Nephron (organoid): ENCODE results near the gene SLC4A11.
A peak's percentile ranks its signal among the peaks of the same experiment; 100 is the strongest.

Source experiments
- H3K27ac Mint-ChIP-seq, 3 experiments: 2 replicates each; pipeline ENCODE4 v1.8.0; 2020; ENCODE audit warnings: mixed read lengths in 3 of 3, mild to moderate bottlenecking in 2 of 3, moderate library complexity in 1 of 3
- H3K27me3 Mint-ChIP-seq: 2 replicates; pipeline ENCODE4 v1.8.0; 2021; ENCODE audit warnings: low read depth, mild to moderate bottlenecking, moderate library complexity, mixed read lengths
- H3K36me3 Mint-ChIP-seq: 2 replicates; pipeline ENCODE4 v1.8.0; 2020; ENCODE audit warnings: low read depth, mixed read lengths
- H3K4me1 Mint-ChIP-seq: 2 replicates; pipeline ENCODE4 v1.8.0; 2020; ENCODE audit warnings: mixed read lengths
- H3K4me3 Mint-ChIP-seq, 3 experiments: 2 replicates each; pipeline ENCODE4 v1.8.0; 2020; ENCODE audit warnings: mild to moderate bottlenecking in 3 of 3, mixed read lengths in 3 of 3, moderate library complexity in 2 of 3
- H3K9me3 Mint-ChIP-seq: 2 replicates; pipeline ENCODE4 v1.8.0; 2020; ENCODE audit warnings: mixed read lengths
- CTCF ChIP-seq, 3 experiments: fragments of 200-600 bp; sonication (generic); IDR thresholded peaks; one replicate each; pipeline ENCODE4 v1.5.0; 2021; ENCODE audit warnings: antibody characterized with exemption in 3 of 3; ENCODE audit not compliant: unreplicated experiment in 3 of 3

SLC4A11 gene

GRCh38 chr20:3239026-3239866 is at the start of gene SLC4A11:
TSS of gene SLC4A11 (minus strand) at chr20:3239190. CDS start at chr20:3239137, 53 bp downstream.
- Mint-ChIP-seq H3K4me1 (peaks cover 7% of the 10 kb centered on the region), H3K4me3 (peak within 1 kb of the TSS; percentile 89 to 92 (median 90)), H3K9me3 (no peaks in the 10 kb centered on the region), H3K27ac (no peak within 1 kb of the TSS), H3K36me3 (no peaks in the 10 kb centered on the region), H3K27me3 (peaks cover 92% of the 10 kb centered on the region)
- TF ChIP-seq CTCF (IDR thresholded peaks at IDR 0.05; ENCODE audit: unreplicated experiment in 3 of 3), result no peak

- Mint-ChIP-seq H3K4me3 (no peak overlapping the region), H3K27ac (peak overlapping the region in 1 of 3 experiments; percentile 37), H3K36me3 (peaks cover 54% of the 10 kb centered on the region), H3K27me3 (no peaks in the 10 kb centered on the region), H3K4me1 (no peaks in the 10 kb centered on the region), H3K9me3 (no peaks in the 10 kb centered on the region)
- TF ChIP-seq CTCF (IDR thresholded peaks at IDR 0.05; ENCODE audit: unreplicated experiment in 3 of 3), result no peak
Measured at GRCh38 chr20:3283222-3283820, 44.3 kb upstream of the SLC4A11 start.

GRCh38 chr20:3282271-3283221 is 43.6 kb upstream of the SLC4A11 start:
- Mint-ChIP-seq H3K36me3 (peaks cover 59% of the 10 kb centered on the region), H3K4me3 (no peak overlapping the region), H3K4me1 (no peaks in the 10 kb centered on the region), H3K9me3 (no peaks in the 10 kb centered on the region), H3K27me3 (no peaks in the 10 kb centered on the region), H3K27ac (no peak overlapping the region)
- TF ChIP-seq CTCF (IDR thresholded peaks at IDR 0.05; ENCODE audit: unreplicated experiment in 3 of 3), result no peak

- no peaks in the 10 kb centered on the region for H3K4me1 Mint-ChIP-seq
- H3K27ac Mint-ChIP-seq, result no peak overlapping the region
- peaks cover 57% of the 10 kb centered on the region for H3K36me3 Mint-ChIP-seq
- H3K4me3 Mint-ChIP-seq, result no peak overlapping the region
- H3K9me3 Mint-ChIP-seq, result no peaks in the 10 kb centered on the region
- TF ChIP-seq CTCF (IDR thresholded peaks at IDR 0.05; ENCODE audit: unreplicated experiment in 3 of 3), result no peak
- H3K27me3 Mint-ChIP-seq, result no peaks in the 10 kb centered on the region
Measured at GRCh38 chr20:3281437-3281836, 42.4 kb upstream of the SLC4A11 start.

- Mint-ChIP-seq H3K9me3 (no peaks in the 10 kb centered on the region), H3K27ac (no peak overlapping the region), H3K36me3 (peaks cover 57% of the 10 kb centered on the region), H3K4me3 (no peak overlapping the region), H3K4me1 (no peaks in the 10 kb centered on the region), H3K27me3 (no peaks in the 10 kb centered on the region)
- no peak for TF ChIP-seq CTCF (IDR thresholded peaks at IDR 0.05; ENCODE audit: unreplicated experiment in 3 of 3)
Measured at GRCh38 chr20:3279761-3280160, 40.8 kb upstream of the SLC4A11 start.
